ENCODE results near the gene ADAM12. TPM values are rescaled to one million over a fixed set of nuclear protein-coding genes. Genes with fewer than 3 reads are reported as not detected.

Gene ADAM12
- total RNA-seq, 1 donor from 2014 or later = 0.35 TPM

DNA sequence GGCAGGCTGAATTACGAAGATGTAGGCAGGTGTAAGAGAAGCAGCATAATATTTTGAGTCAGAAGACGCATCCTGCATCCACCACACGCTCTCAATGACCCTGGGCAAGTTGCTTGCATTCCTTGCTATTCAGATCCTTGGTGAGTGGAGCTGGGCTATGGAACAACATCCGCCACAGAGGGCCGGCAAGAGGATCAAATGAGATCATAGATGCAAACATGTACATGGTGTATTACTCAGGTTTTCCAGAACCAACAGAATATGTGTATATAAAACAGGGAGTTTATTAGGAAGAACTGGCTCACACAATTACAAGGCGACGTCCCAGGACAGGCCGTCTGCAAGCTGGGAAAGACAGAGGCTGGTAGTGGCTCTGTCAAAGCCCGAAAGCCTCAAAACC, 51.5 kb downstream of the ADAM12 start:
- DNase-seq (no peak), ATAC-seq (no peak)
- intact Hi-C loops (cut with micrococcal nuclease) = no loop called here

DNA sequence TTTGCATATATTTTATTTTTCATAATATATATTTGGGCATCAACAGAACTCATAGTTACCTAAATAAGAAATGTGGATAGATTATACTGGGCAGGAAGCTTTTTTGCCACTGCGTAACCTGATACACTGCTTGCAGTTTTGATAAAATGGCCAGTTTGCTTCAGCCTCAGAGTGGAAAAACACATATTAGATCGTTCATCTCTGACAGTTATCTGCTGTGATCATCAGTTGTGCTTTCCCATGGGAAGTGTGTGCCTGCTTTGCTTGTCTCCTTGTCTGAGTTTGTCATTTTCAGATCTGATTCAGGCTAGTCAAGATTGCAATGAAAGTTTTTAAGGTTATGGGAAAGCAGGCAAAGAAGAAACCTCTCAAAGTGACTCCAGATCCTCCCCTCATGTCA, 54.0 kb downstream of the ADAM12 start:
- DNase-seq (no peak), ATAC-seq (no peak)
- intact Hi-C loops (cut with micrococcal nuclease) = no loop called here

DNA sequence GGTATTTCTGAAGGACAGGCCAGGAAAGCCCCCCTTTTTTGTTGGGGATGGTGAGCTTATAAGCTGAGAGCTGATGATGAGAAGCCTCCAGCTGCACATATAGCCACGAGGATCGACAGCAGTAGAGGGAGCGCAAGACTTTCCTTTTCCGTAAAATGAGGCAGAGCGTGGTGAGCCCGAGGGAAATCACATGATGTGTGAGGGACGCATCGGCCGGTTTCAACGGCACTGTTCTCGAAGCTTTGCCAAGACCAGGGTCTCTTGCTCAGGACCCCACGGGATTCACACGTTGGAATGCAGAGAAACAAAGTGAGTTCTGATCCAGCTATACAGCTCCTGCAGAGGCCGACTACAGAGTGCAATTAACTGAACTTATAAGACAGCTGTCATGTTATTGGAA, 55.7 kb downstream of the ADAM12 start:
- DNase-seq = no peak
- intact Hi-C loops (cut with micrococcal nuclease) = no loop called here

DNA sequence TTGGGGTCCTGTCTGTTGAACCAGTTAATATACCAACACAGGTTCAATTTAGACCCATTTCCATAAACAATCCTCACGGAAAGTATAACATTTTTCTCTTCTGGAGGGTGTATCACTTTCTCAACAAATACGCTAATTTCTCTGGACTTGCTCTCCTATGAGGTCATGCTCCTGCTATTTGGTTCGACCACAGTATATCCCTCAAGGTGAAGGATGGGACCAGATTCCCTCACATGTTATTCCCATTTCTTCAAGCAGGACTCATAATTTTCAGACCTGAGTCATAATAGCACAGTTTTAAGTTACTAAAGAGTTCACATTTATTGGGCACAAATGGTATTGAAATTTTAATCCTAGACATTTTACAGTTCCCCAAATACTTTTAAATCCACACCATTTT, 57.2 kb downstream of the ADAM12 start:
- DNase-seq (no peak), ATAC-seq (no peak)
- intact Hi-C loops (cut with micrococcal nuclease) = no loop called here

More for the DNA sequence above, 55.7 kb downstream of the ADAM12 start:
- ATAC-seq = no peak

DNA sequence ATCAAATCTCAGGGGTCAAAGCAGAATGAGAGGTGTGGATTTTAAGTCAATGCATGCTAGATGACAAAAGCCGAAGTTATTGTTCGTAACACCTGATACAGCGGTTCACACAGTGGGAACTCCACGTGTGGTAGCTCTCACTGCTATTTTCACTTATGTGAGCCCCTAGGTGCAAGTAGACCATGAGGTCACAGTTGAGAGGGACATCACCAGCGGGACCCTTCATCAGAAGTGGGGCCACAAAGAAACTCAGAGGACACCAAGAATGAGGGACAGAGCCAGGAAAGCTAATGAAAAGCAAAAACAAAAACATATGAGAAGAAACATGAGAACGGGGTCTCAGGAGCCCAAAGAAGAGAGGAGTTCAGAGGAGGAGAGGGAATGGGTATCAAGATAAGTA, 63.5 kb downstream of the ADAM12 start:
- intact Hi-C loops (cut with micrococcal nuclease) = no loop called here
- ATAC-seq (no peak), DNase-seq (no peak)

DNA sequence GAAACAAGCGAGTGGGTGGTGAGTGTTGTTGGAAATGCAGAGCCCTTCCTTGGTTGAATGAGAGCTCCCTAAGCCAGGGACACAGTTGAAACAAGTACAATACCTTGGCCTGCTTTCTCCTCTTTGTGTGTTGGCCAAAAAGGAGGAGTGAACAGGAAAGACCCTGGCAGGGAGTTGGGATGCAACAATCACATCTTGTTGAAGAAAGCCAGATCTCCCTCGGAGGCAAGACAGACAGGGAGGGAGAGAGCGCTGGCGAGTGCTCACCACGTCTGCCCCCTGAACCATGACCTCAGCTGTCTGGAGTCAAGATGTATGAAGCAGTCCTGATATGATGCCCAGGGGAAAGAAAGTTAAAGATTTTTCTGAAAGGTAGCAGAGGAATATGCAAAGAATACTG, 66.8 kb downstream of the ADAM12 start:
- intact Hi-C loops (cut with micrococcal nuclease) = no loop called here
- no peak for ATAC-seq
- no peak for DNase-seq

DNA sequence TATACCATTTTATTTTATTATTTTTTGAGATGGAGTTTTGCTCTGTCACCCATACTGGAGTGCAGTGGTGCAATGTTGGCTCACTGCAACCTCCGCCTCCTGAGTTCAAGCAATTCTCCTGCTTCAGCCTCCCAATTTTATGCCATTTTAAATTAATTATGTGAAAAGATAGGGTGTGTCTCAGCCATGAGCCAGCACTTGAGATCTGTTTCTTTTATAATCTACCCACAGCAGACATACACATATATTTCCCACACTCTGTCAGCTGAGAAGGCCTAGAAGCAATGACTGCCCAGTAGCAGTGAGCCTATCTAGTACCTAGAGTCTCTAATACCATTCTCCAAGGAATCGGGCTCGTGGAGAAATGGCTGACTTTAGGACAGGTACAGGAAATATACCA, 70.5 kb downstream of the ADAM12 start:
- no peak for ATAC-seq
- intact Hi-C loops (cut with micrococcal nuclease) = no loop called here
- DNase-seq = no peak

DNA sequence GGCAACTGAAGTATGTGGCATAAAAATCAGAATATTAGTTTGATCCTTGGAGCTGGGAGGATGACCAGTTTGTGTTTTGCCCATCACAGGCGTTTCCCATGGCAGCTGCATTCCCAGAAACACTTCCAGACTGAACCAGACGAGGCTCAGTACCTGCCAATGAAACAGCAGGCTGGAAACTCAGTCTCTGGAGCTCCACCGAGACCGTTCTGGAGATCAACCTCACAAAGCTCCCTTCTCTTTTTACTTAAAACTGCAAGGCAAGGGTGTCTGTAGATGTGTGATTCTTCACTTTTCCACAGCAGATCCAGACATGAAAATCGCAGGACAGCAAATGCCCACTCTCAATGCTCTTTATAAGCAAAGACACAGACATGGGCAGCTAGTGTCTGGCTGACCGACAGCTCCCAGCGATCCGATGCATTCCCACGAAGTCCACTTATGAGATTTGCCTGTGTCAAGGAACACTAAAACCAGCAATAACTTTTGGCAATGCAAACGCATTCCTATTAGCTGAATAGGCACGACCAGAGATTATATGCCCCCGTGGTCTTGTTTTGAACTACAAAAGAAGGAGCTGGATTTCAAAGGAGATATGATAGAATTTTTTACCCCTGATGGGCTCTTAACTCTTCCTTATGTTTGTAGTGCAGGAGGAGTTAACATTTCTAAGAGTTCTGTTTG, 72.6 kb downstream of the ADAM12 start:
- DNase-seq (no peak), ATAC-seq (no peak)
- intact Hi-C loops (cut with micrococcal nuclease) = no loop called here

DNA sequence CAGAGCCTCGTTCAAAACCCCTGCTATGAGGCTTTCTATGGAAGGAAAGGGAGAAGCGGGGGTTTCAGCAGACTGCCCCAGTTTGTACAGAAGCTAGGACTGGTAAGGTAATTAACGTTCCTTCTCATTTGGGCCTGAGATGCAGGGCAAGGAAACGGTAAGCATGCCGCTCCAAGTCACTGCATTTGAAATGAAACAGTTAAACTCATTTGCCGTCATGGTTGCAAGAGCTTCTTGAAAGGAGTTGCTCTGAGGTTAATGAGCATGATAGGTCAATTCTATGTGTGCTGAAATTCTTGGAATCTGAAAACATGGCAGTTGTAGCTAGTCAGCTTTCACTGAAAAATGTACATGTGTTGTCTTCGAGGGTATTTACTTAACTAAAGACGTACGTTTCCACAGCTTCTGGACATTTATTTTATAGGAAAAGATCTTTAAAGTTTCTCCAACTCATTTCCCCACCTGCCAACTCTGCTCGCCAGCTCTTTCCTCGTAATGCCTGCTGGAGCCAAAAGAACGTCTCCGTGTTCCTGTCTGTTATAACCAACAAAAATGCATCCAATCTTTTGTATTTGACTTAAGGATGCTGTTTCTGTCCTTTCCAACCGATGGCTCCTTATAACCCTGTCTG, 73.3 kb downstream of the ADAM12 start:
- DNase-seq = no peak
- ATAC-seq = no peak
- intact Hi-C loops (cut with micrococcal nuclease) = no loop called here

DNA sequence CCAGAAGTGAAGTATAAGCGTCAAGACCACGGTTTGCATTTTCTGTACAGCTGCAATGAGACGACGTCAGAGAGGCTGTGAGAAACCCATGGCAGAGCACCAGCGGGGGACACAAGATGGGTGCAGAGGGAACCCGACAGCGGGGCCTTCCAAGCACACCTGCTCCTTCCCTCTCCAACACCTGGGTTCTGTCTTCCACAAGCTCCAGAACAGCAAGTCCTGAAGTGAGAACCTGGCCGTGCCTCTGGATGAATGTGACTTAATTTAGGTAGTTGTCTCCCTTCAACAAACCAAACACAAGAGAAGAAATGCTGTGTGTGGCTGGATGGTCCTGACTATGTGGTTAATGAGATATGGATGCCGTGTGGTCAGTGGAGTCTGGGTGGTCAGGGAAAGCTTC, 76.1 kb downstream of the ADAM12 start:
- DNase-seq (no peak), ATAC-seq (no peak)
- intact Hi-C loops (cut with micrococcal nuclease) = no loop called here

DNA sequence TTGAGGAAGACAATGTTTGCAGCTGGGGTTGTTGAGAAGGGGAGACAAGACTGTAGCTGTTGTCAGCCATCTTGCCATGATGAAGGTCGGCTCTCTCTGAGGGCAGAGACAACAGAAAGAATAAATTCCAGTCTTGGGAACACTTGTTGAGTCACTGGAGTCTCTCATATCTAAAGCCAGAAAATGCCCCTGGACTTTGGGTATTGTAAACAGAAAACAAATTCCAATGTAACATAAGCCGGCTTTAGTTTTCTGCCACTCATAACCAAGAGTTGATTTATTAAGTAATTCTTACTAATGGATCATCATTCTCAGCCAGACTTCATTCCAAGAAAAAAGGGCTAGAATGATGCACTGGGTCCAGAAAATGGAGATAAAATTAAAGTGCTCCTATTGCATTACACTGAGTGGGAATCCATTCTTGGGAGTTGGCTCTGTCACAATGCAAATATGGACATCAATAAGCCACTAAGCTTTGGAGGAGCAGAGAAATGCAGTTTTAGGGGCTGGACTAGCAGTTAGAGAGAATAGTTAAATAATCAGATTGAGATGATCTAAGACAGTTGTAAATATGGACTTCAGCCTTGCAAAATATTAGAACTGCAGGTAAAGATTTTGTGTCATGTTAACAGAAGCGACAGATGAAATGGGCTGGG, 78.9 kb downstream of the ADAM12 start:
- no peak for DNase-seq
- ATAC-seq = no peak
- intact Hi-C loops (cut with micrococcal nuclease) = no loop called here

DNA sequence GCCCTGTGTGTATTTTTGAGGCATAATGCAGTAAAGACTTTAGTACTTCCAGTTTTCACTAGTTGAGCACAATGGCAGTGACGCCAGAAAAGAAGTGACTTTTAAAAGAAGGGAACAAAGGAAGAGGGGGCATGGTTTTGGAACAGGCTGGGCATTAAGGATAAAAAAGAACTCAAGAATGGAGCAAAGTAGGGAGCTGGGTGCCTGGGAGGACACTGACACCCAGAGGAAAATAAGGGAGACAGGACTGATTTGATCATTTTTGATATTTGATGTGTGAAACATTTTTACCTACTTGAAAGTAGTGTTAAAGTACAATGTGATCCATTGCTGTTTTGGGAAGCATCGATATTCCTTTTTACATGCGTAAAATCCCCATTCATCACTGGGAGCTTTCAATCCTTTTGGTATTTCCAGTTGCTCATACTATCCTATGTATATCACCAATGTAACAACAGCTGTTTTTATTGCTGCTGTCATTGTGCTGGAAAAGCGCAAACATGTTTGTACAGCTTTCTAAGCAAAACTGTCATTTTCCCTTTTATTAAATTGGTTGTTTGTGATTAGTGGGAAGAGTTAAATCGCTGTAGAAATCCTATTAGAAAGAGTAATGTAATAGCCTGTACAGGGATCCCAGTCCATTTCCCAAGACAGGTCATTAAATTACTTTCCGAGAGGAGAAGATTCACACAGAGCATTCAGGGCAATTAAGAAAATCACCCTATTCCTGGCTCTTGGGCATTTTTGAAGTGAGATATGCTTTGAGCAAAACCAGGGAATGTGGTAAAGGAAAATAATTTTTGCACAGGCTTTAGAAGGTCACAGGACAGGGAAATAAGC, 85.2 kb downstream of the ADAM12 start:
- intact Hi-C loops (cut with micrococcal nuclease) = no loop called here
- no peak for ATAC-seq
- no peak for DNase-seq

DNA sequence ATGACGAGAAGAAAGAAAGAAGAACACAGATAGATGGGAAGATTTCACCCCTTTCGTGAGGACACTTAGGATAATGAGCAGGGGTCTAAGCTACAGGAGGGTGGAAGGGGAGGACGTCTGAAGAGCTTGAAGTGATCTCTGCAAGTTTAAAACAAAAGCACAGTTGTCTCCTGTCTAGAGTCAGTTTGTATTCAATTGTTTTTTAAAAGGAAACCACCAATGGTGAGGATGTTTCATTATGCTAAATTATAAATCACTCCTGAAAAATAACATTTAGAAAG, 85.9 kb downstream of the ADAM12 start:
- intact Hi-C loops (cut with micrococcal nuclease) = no loop called here
- DNase-seq (no peak), ATAC-seq (no peak)

DNA sequence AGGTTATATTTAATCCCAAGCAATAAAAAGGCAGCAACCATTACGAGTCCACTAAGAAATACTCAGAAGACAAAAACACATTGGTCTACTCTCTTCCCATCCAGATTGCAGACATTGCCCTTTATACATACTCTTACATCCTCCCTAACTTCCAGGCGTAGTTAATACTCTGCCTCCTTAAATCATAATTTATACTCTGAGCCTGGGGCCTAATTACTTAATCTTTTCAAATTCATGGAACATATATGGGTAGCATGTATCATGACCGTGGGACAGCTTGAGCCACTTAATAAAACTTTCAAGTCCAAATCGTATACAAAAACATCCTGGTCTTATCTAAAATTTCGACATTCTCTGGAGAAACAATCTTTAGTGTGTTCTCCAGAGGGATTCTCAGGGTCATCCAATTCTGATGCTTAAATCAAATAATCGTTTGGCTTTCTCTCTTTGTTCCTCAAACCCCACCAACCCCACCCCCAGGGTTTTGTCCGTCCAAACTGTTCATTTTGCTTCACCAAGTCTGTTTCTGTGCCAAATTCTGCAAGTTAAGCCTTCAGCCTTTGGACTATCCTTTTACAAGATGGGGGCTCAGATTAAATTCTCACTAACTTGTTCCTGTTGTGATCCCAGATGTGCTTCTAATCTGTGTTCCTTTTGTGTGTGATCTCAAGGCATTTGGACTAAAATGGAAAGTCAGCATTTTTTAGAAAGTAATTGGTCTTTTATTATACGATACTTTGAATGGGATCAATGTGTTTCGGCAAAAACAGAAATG, 86.4 kb downstream of the ADAM12 start:
- DNase-seq (no peak), ATAC-seq (no peak)
- intact Hi-C loops (cut with micrococcal nuclease) = no loop called here

DNA sequence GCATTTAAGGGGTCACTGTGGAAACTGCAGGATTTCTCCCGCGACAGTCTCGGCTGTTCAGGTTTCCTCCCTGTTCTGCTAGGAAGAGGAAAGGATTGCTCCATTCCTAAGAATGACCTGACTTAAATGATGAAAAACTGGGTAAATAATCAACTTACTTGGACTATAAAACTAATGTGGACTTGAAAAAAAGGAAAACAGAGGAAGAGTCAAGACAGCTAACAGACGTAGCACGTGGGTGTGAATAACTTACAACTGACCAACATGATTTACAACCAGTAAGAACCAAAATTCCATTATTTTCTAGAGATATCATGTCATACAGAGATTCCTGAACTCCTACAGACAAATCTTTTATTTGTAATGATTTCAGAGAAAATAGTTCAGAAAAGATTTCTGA, 93.8 kb downstream of the ADAM12 start:
- no peak for ATAC-seq
- intact Hi-C loops (cut with micrococcal nuclease) = no loop called here
- DNase-seq = no peak

DNA sequence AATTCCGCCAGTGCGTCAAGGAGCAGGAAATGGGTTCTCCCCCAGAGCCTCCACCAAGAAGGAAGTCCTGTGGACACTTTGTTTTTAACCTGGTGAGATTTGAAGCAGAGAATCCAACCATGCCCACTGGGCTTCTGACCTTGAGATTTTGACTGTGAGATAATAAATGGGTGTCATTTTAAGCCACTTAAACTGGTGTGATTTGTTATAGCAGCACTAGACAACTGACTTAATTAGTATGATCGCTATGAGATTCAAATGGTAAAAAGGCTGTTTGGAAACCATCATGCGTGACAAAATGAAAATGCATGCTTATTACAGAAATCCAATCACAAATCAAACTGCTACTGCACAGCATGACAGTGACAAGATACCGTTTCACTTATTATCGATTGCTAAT, 98.0 kb downstream of the ADAM12 start:
- ATAC-seq (no peak), DNase-seq (no peak)
- intact Hi-C loops (cut with micrococcal nuclease) = no loop called here

DNA sequence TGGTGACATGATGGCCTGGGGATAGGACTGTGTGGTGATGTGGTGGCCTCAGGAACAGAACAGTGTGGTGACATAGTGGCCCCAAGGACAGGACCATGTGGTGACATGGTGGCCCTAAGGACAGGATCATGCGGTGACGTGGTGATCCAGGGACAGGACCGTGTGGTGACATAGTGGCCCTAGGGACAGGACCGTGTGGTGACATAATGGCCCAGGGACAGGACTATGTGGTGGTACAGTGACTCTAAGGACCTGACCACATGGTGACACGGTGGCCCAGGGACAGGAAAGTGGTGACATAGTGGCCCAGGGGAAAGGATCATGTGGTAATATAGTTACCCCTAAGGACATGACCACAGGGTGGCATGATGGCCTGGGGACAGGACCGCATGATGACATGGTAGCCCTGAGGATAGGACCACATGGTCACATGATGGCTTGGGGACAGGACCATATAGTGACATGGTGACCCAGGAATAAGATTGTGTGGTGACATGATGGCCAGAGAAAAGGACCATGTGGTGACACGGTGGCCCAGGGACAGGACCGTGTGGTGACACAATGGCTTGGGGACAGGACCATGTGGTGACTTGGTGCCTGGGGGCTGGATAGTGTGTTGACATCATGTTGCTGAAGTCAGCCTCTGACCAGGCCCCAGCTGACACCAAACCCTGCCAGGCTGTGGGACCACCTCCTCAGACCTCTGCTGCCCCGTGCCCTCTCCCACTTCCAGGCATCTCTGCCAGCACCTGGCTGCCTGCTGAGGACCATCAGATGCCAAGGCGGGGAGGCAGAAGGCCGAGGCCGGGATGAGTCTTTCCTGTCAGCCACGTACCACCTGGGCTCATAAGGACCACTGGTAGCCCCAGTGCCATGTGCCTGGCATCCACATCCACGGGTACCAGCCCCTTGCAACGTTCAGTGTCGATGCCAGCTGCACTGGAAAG, 99.5 kb downstream of the ADAM12 start:
- no peak for ATAC-seq
- no peak for DNase-seq
- intact Hi-C loops (cut with micrococcal nuclease) = no loop called here

DNA sequence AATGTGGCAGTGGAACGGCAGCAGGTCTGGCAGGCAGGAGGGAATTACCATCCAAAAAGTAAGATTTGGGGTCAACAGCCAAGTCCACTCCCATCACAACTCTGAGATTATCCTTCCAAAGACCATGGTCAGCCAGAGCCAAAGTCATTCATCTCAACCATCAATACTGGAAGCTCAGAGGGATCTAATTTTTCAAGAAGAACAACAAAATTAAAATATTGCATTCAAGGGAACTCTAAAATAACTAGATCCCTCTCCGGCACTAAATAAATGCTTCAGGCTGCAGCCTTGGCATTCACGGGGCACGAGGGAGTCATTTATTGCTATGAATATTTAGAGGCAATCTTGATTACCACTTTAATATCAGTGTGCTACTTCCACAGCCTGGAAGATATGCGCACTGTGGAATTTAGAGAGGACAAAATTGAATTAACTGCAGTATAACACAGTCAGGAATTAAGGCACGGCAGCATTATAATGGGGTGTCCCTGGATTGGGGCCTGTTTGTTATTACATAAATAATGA, 102.0 kb downstream of the ADAM12 start:
- DNase-seq (no peak), ATAC-seq (no peak)
- intact Hi-C loops (cut with micrococcal nuclease) = no loop called here

All from left ventricle myocardium superior (tissue), 1 donor.